Stimulated activated CD4-positive, alpha-beta T cell treated with anti-CD3 and anti-CD28 coated beads, Interleukin-15, amount 100 ng/mL, for 24 hours (primary cell): ENCODE data around the gene ROCK1.

Source experiments
- DNase-seq: peaks from one replicate; pipeline ENCODE4 v3.0.0-alpha.2; 2020

The ROCK1 gene

DNA sequence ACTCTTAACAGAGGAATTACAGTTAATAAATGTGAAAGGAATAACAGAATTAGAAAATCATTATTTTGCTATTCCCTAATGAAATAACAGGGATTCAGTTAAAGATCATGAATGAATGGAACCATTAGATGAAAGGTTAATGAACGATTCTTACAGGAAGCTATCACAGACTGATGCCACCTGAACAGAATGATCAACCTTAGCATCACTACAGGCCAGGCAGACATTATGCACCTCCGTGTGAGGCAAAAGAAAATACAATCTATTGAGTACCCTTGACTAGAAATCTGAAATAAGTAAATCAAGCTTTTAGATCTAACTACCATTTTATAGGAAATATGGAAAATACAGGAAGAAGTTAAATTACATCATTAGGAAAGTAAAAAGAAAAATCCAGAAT, 10.4 kb downstream of the ROCK1 start:
- DNase-seq, result no peak

GRCh38 chr18:21100678-21101077, 10.9 kb downstream of the ROCK1 start:
- no peak for DNase-seq

GRCh38 chr18:21100146-21100545, 11.5 kb downstream of the ROCK1 start:
- DNase-seq, result no peak

- no peak for DNase-seq
These were observed 12.2 kb downstream of the ROCK1 start for GRCh38 chr18:21099442-21099841.

DNA sequence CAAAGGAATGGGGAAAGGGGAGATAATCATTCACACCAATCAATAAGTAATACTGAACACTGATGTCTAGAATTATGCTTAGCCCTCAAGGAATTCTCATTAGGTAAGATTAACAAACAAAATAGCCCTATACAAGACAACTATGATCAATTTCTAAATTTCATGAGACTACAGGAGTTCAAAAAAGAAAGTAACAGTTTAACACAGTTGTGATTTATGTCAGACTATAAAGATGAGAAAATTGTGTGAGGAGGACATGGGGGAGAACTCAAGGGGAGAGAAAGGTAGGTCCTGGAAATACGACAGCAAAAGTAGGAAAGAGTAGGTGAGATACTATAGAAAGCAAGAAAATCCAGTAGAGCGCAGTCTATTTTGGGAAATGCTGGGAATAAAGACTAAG, 14.9 kb downstream of the ROCK1 start:
- no peak for DNase-seq

DNA sequence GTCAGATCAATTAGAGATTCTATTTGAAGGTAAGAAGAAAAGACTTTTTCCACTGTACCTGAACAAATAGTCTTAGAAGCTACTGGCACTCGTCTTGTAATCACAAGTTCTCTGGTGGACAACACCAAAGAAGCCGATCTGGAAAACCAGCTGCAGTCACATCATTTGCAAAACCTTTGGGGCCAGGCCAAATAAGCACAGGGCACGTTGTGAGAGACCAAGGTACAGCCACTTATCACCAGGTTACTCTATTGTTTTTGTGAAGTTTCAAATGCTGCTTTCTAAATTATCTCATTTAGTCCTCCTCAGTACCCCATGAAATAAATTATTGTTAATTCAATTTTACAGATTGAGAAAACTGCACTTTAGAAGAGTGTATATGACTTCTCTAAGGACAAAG, 18.5 kb downstream of the ROCK1 start:
- DNase-seq, result no peak

- no peak for DNase-seq
These were observed 20.9 kb downstream of the ROCK1 start for GRCh38 chr18:21090680-21091079.

GRCh38 chr18:21085579-21086166, 25.9 kb downstream of the ROCK1 start:
- no peak for DNase-seq

DNA sequence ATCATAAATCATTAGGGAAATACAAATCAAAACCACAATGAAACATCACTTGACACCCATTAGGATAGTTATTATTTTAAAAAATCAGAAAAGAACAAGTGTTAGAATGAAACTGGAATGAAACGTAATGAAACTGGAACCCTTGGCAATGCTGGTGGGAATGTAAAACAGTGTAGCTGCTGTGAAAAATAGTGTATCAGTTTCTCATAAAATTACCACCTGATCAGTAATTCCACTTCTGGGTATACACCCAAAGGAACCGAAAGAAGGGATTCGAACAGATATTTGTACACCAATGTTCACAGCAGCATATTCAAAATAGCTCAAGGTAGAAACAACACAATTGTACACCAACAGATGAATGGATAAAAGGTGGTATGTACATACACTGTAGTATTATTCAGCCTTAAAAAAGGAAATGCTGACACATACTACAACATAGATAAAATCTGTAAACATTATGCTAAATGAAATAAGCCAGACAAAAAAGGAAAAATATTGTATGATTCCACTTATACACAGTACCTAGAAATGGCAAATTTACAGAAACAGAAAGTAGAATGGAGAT, 27.0 kb downstream of the ROCK1 start:
- no peak for DNase-seq

GRCh38 chr18:21083017-21083416, 28.6 kb downstream of the ROCK1 start:
- no peak for DNase-seq

GRCh38 chr18:21081426-21081825, 30.2 kb downstream of the ROCK1 start:
- no peak for DNase-seq

DNA sequence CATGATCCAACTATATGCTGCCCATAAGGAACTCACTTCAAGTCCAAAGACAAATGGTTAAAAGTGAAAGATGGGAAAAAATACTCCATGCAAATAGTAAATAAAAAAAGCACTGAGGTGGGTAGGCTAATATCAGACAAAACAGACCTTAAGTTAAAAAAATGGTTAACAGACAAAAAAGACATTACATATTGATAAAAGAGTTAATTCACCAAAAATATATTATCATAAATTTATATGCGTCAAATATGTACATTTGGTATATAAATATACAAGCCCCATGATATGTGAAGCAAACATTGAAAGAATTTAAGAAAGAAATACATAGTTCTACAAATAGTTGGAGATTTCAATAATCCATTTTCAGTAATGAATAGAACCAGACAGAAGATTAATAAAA, 31.0 kb downstream of the ROCK1 start:
- no peak for DNase-seq

- no peak for DNase-seq
These were observed 37.0 kb downstream of the ROCK1 start for GRCh38 chr18:21074336-21075323.

DNA sequence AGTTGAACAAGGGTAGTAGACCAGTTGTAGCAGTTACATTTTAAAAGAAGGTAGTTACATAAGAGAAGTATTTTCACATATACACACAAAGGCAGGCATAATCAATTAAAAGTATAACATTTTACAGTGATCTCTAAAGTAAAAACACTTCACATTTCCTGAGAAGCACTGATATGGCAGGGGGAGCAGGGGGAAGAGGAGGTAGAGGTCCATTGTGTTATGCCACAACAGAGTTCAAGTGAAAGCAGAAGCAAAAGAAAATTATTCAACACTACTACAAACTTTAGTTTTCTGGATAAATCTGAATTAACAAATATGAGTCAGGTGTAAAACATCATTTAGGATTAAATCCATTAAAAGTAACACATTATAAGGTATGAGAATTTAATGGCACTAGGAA, 38.4 kb downstream of the ROCK1 start:
- no peak for DNase-seq

GRCh38 chr18:21071071-21071470, 40.5 kb downstream of the ROCK1 start:
- DNase-seq, result no peak

- no peak for DNase-seq
These were observed 42.1 kb downstream of the ROCK1 start for GRCh38 chr18:21069468-21069867.

- no peak for DNase-seq
These were observed 47.3 kb downstream of the ROCK1 start for GRCh38 chr18:21064347-21064746.

DNA sequence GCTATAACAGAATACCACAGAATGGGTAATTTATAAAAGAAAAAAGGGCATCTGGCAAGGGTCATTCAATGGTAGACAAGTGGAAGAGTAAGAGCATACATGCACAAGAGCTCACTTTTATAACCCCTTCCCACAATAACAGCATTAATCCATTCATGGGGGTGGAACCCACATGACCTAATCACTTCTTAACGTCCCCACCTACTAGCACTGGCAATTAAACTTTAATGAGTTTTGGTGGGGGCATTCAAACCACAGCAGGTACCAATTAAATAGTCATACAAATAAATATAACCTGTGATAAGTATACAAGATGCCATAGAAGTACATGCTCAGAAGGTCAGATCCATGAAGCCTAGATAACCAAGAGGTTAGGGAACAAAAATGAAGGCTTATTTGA, 48.6 kb downstream of the ROCK1 start:
- DNase-seq, result no peak

DNA sequence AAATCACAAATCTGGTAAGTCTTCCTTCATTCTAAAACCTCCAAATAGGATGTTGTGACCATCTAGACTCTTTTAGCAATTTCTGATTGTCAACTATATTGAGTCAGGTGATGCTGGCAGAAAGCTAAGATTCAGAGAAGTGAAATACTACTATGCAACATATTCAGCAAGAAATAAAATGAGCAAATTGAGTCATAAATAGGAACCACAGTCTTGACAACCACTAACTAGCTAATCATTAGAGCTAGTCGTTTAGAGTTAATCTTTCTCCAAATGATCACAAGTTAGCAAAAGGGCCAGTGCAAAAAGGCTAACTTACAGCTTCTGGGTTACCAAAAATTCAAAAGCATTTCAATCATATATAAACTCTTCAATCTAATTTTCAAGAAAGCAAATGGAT, 54.5 kb downstream of the ROCK1 start:
- no peak for DNase-seq

GRCh38 chr18:21056545-21056944, 55.1 kb downstream of the ROCK1 start:
- no peak for DNase-seq

DNA sequence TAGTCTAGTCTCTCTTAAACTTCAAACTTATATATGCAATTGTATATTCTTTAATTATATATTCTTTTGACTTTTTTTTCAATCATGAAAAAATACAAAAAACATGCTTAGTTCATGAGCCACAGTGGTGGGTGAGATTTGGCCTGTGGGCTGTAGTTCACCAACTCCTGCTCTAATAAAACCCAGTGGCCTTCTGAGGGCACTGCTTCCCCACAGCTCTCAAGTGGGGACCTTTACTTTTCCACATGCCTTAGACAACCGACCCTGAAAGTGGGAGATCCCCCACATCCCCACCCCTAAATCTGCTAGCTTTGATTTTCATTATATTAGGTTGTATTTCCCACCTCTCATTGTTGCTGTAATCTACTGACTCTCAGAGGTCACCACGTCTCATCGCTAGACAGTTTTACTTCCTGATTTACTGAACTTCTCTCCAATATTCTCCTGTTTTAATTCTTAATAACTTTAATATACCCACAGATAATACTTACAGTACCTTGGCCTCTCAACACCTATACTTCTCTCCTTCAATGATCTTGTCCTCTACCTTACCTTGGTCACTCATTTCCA, 57.3 kb downstream of the ROCK1 start:
- DNase-seq, result no peak

DNA sequence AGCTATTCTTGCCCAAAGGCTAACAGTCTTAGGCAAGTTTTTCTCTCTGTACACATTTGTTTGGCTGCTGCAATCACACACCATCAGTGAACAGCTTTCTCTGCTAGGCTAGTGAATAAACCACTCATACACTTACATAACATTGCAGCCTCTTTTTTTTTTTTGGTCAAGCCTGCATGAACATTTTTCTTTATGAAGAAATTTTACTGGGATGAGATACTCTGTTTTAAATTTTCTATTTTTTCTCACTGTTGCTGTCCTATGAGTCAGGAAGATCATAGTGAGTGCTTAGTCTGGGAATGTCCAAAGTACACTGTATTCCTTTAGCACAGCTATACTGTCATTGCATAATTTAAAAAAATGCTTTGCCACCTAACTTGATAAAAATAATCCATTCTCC, 58.5 kb downstream of the ROCK1 start:
- DNase-seq, result no peak

DNA sequence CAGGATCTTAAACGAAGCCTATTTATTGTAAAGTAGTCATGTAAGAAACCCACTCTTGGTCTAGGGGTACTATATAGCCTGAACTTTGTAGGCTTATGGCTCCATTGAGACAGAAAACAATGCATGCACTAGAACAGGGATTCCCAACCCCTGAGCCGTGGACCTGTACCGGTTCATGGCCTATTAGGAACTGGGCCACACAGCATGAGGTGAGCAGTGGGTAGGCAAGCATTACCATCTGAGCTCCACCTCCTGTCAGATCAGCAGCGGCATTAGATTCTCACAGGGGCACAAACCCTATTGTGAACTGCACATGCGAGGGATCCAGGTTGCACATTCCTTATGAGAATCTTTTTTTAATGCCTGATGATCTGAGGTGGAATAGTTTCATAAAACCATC, 59.2 kb downstream of the ROCK1 start:
- no peak for DNase-seq

- DNase-seq, result no peak
These were observed 60.0 kb downstream of the ROCK1 start for GRCh38 chr18:21051620-21052019.
